Lower leg skin (tissue), 3 donors: ENCODE results near the gene GTPBP3.

Experiments used
- CTCF ChIP-seq, 3 donors: fragments of 450-650 bp; IDR thresholded peaks; one replicate each; pipeline ENCODE4 v1.5.1; 2016; ENCODE audit warnings: antibody characterized with exemption in 3 of 3, mild to moderate bottlenecking in 3 of 3, moderate library complexity in 2 of 3
- POLR2A ChIP-seq, 2 donors: fragments of 450-650 bp; IDR thresholded peaks; one replicate each; pipeline ENCODE4 v1.6.1; 2016 to 2017; ENCODE audit warnings: antibody characterized with exemption in 2 of 2, mild to moderate bottlenecking in 1 of 2, moderate library complexity in 1 of 2

- TF ChIP-seq CTCF (IDR thresholded peaks at IDR 0.05) (no peak), POLR2A (IDR thresholded peaks at IDR 0.05) (no peak)
These were observed 51.9 kb downstream of the GTPBP3 start for GRCh38 chr19:17389288-17389687.
